OCI-LY1 (cell line): ENCODE results near the gene TEDC2.
A peak's percentile ranks its signal among the peaks of the same experiment; 100 is the strongest.

ENCODE experiments used
- H2AFZ ChIP-seq: fragments of 200-600 bp; sonication (generic), shearing (Covaris generic); 2 replicates; pipeline ENCODE4 v1.6.0; 2014; ENCODE audit warnings: antibody characterized with exemption, mild to moderate bottlenecking, low read length
- H3F3A ChIP-seq: fragments of 200-600 bp; sonication (generic), shearing (Covaris generic); 2 replicates; pipeline ENCODE4 v1.6.0; 2014; ENCODE audit warnings: mild to moderate bottlenecking, antibody characterized with exemption, low read length, moderate library complexity; ENCODE audit not compliant: insufficient read depth
- H3K27ac ChIP-seq: fragments of 200-600 bp; sonication (generic); 2 replicates; pipeline ENCODE4 v1.5.1; 2014; ENCODE audit warnings: low read length, mixed run types, mild to moderate bottlenecking, low read depth; ENCODE audit not compliant: poor library complexity, severe bottlenecking
- H3K27me3 ChIP-seq: fragments of 200-600 bp; sonication (generic); 2 replicates; pipeline ENCODE4 v1.6.0; 2014; ENCODE audit warnings: antibody characterized with exemption, mild to moderate bottlenecking, low read length, moderate library complexity; ENCODE audit not compliant: insufficient read depth
- H3K36me3 ChIP-seq: fragments of 200-600 bp; sonication (generic); 2 replicates; pipeline ENCODE4 v1.6.1; 2014; ENCODE audit warnings: mild to moderate bottlenecking, antibody characterized with exemption, low read length, moderate library complexity, mixed read lengths; ENCODE audit not compliant: insufficient read depth
- H3K4me1 ChIP-seq: fragments of 200-600 bp; sonication (generic); 2 replicates; pipeline ENCODE4 v1.5.1; 2014; ENCODE audit warnings: mild to moderate bottlenecking, low read length, moderate library complexity; ENCODE audit not compliant: insufficient read depth, severe bottlenecking
- H3K4me2 ChIP-seq: fragments of 200-600 bp; sonication (generic), shearing (Covaris generic); 2 replicates; pipeline ENCODE4 v1.6.1; 2014; ENCODE audit warnings: low read length
- H3K4me3 ChIP-seq: fragments of 200-600 bp; sonication (generic); 2 replicates; pipeline ENCODE4 v1.5.1; 2014; ENCODE audit warnings: low read length, low read depth, mild to moderate bottlenecking, mixed read lengths; ENCODE audit not compliant: poor library complexity, severe bottlenecking
- H3K79me2 ChIP-seq: fragments of 200-600 bp; shearing (Covaris generic); 2 replicates; pipeline ENCODE4 v1.6.1; 2016; ENCODE audit warnings: mixed run types, low read length, mixed read lengths; ENCODE audit not compliant: insufficient read depth
- H3K9ac ChIP-seq: fragments of 200-600 bp; sonication (generic), shearing (Covaris generic); 2 replicates; pipeline ENCODE4 v1.6.1; 2014; ENCODE audit warnings: mild to moderate bottlenecking, low read length, mixed read lengths
- H3K9me2 ChIP-seq: fragments of 200-600 bp; sonication (generic), shearing (Covaris generic); 2 replicates; pipeline ENCODE4 v1.6.1; 2014; ENCODE audit warnings: low read depth, mild to moderate bottlenecking, low read length, mixed read lengths
- H3K9me3 ChIP-seq: fragments of 200-600 bp; shearing (Covaris generic); 2 replicates; pipeline ENCODE4 v1.6.1; 2014; ENCODE audit warnings: low read length, mixed read lengths
- H4K20me1 ChIP-seq: fragments of 200-600 bp; sonication (generic), shearing (Covaris generic); 2 replicates; pipeline ENCODE4 v1.6.0; 2016; ENCODE audit warnings: mild to moderate bottlenecking, low read length; ENCODE audit not compliant: insufficient read depth
- EZH2 ChIP-seq: fragments of 200-600 bp; sonication (generic), shearing (Covaris generic); IDR thresholded peaks from 2 replicates; pipeline ENCODE4 v1.8.0; 2017; ENCODE audit warnings: borderline replicate concordance, mixed run types, mild to moderate bottlenecking, antibody characterized with exemption, low read length, moderate library complexity, mixed read lengths
- TF ChIP-seq, protein P1 (sequence below): fragments of 200-600 bp; sonication (generic), shearing (Covaris generic); IDR thresholded peaks from 2 replicates; pipeline ENCODE4 v1.5.1; 2017; ENCODE audit warnings: mild to moderate bottlenecking, antibody characterized with exemption, low read length, moderate library complexity, mixed read lengths

TEDC2 gene

DNA sequence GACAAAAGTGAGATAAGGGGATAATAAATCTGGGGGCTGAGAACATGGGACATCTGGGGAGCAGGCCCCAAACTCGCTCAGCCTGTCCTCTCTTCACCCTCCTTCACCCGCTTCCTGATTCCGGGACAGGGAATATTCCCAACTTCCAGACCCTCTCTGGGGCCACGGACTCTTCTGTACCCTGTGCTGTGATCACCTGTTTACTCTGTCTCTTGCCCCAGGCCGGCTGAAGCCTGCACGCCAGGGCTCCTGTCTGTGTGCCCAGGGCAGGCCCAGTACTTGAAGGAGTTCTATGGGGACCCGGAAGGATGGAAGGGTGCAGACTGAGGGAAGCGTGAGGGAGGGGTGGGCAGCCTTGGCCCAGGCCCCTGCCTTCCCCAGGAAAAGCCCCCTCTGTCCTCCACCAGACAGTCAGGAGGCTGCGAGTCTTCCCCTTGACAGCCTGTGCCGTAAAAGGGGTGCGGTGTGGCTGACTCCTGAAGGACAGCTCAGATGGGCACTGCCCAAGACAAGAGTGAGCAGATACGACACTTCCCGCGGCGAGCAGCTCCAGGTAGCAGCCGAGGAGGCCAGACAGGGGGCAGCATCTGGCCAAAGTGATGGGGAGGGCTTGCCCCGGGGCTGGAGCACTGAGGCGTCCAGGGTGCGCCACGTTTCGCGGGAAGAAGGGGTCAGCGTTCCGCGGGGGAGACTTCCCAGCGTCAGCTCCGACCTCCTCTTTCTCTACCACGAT, 31.7 kb upstream of the TEDC2 start:
- no peaks in the 10 kb centered on the region for H3K9me2 ChIP-seq
- no peak overlapping the region for H2AFZ ChIP-seq
- peak overlapping the region; percentile 73 for H3K4me2 ChIP-seq
- peaks cover 23% of the 10 kb centered on the region for H3K4me1 ChIP-seq
- H4K20me1 ChIP-seq, result no peaks in the 10 kb centered on the region
- no peak overlapping the region for H3K27ac ChIP-seq
- H3K9me3 ChIP-seq, result no peaks in the 10 kb centered on the region
- no peaks in the 10 kb centered on the region for H3F3A ChIP-seq
- H3K79me2 ChIP-seq, result peaks cover 17% of the 10 kb centered on the region
- TF ChIP-seq, protein P1, sequence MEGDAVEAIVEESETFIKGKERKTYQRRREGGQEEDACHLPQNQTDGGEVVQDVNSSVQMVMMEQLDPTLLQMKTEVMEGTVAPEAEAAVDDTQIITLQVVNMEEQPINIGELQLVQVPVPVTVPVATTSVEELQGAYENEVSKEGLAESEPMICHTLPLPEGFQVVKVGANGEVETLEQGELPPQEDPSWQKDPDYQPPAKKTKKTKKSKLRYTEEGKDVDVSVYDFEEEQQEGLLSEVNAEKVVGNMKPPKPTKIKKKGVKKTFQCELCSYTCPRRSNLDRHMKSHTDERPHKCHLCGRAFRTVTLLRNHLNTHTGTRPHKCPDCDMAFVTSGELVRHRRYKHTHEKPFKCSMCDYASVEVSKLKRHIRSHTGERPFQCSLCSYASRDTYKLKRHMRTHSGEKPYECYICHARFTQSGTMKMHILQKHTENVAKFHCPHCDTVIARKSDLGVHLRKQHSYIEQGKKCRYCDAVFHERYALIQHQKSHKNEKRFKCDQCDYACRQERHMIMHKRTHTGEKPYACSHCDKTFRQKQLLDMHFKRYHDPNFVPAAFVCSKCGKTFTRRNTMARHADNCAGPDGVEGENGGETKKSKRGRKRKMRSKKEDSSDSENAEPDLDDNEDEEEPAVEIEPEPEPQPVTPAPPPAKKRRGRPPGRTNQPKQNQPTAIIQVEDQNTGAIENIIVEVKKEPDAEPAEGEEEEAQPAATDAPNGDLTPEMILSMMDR, result peak; percentile 37; the same call in 1 of the 2 replicates
- TF ChIP-seq EZH2, result no peak
- H3K27me3 ChIP-seq, result no peaks in the 10 kb centered on the region
- H3K9ac ChIP-seq, result peak overlapping the region; percentile 76
- H3K36me3 ChIP-seq, result peaks cover 27% of the 10 kb centered on the region
- peak overlapping the region; percentile 67 for H3K4me3 ChIP-seq

DNA sequence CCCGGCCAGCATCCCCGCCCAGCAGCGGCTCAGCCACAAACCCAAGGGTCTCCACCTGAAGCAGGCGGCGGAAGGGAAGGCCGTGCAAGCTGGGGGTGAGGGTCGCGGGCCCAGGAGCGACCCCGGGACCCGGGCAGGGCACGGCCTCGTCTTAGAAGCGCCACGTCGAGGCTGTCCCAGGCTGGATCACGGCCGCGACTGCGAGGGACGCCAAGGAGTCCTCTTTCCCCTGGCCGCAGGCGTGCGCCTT, 31.2 kb upstream of the TEDC2 start:
- H3K79me2 ChIP-seq, result peaks cover 17% of the 10 kb centered on the region
- H3K4me1 ChIP-seq, result peaks cover 23% of the 10 kb centered on the region
- H3K9me3 ChIP-seq, result no peaks in the 10 kb centered on the region
- no peak for TF ChIP-seq EZH2
- TF ChIP-seq, protein P1, result no peak
- H3K9ac ChIP-seq, result peak overlapping the region; percentile 76
- no peaks in the 10 kb centered on the region for H3K9me2 ChIP-seq
- H3K4me3 ChIP-seq, result peak overlapping the region; percentile 67
- H2AFZ ChIP-seq, result no peak overlapping the region
- H3F3A ChIP-seq, result no peaks in the 10 kb centered on the region
- H3K4me2 ChIP-seq, result peak overlapping the region; percentile 73
- no peaks in the 10 kb centered on the region for H4K20me1 ChIP-seq
- no peak overlapping the region for H3K27ac ChIP-seq
- peaks cover 32% of the 10 kb centered on the region for H3K36me3 ChIP-seq
- no peaks in the 10 kb centered on the region for H3K27me3 ChIP-seq

DNA sequence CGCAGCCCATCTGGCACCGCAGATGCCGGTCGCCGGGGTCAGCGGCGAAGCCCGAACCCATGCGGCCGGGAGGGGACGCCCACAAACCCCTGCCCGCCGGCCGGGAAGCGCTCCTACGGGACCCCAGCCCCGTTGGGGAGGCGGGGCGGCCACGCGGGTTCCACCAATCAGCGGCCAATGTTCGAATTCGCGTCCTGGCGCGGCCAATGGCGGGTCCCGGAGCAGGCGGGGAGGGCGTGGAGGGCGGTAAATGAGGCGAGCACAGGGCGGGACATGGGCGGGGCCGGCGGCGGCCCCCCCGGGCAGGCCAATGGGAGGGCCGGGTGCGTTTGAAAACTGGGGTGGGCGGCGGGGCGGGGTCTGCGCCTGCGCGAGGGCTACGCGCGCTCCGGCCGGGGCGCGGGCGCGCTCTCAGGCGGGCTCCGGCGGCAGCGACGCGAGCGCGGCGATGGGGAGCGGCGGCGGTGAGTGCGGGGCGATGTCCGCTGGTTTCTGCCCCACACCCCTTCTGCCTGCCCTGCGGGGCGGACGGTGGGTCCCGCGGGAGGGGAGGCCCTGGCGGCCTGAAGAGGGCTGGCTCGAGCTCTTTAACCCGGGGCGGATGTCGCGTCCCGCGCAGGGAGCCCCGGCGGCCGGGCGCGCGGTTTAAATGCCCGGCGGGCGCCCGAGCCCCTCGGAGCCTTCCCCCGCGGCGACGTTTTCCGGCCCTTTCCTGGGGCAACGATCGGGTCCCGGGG, 30.7 kb upstream of the TEDC2 start, which contains the start of gene CCNF:
Gene CCNF (plus strand): TSS at position 414 of the 737 bp plus-strand sequence. CDS start 35 bp downstream, at position 449.
- no peaks in the 10 kb centered on the region for H3K9me2 ChIP-seq
- no peaks in the 10 kb centered on the region for H3K27me3 ChIP-seq
- H3K4me2 ChIP-seq, result peak within 1 kb of the TSS; percentile 94
- peaks cover 36% of the 10 kb centered on the region for H3K36me3 ChIP-seq
- no peaks in the 10 kb centered on the region for H4K20me1 ChIP-seq
- no peaks in the 10 kb centered on the region for H3K9me3 ChIP-seq
- peak within 1 kb of the TSS; percentile 96 for H3K4me3 ChIP-seq
- H3K79me2 ChIP-seq, result peaks cover 17% of the 10 kb centered on the region
- H3K27ac ChIP-seq, result no peak within 1 kb of the TSS
- no peak for TF ChIP-seq EZH2
- TF ChIP-seq, protein P1, result no peak
- no peak within 1 kb of the TSS for H2AFZ ChIP-seq
- peaks cover 23% of the 10 kb centered on the region for H3K4me1 ChIP-seq
- no peaks in the 10 kb centered on the region for H3F3A ChIP-seq
- H3K9ac ChIP-seq, result peak within 1 kb of the TSS; percentile 96
